Lower lobe of right lung (tissue), 2 donors: Measurements from ENCODE around the gene ATG10. TPM values are rescaled to one million over a fixed set of nuclear protein-coding genes. Genes with fewer than 3 reads are reported as not detected.
"Not testable (repeated sequence)": the region's sequence is repeated elsewhere in the genome, so short reads cannot be mapped to it uniquely, and the experiment has no call there.

Experiments
- ATAC-seq, 2 donors: fragments of 200-7000 bp; cut with Tn5 transposase; one replicate each; pipeline ENCODE4 v1.9.1; 2020 to 2022; ENCODE audit warnings: mild to moderate bottlenecking in 2 of 2, moderate library complexity in 2 of 2
- DNase-seq: peaks from one replicate; pipeline ENCODE4 v3.0.0-alpha.2; 2020
- H3K27ac ChIP-seq: fragments of 200-600 bp; one replicate; pipeline ENCODE4 v1.8.0; 2022
- H3K27me3 ChIP-seq: fragments of 200-600 bp; one replicate; pipeline ENCODE4 v1.8.0; 2022; ENCODE audit warnings: low read depth
- H3K36me3 ChIP-seq: fragments of 200-600 bp; one replicate; pipeline ENCODE4 v1.8.0; 2022; ENCODE audit warnings: mild to moderate bottlenecking
- H3K4me1 ChIP-seq: fragments of 200-600 bp; one replicate; pipeline ENCODE4 v1.8.0; 2022
- H3K4me3 ChIP-seq: fragments of 200-600 bp; one replicate; pipeline ENCODE4 v1.8.0; 2022; ENCODE audit warnings: mild to moderate bottlenecking
- H3K9me3 ChIP-seq: fragments of 200-600 bp; one replicate; pipeline ENCODE4 v1.8.0; 2022
- intact Hi-C: fragments of 100-400 bp; cut with DNase I; formaldehyde crosslinking; loops from one replicate; pipeline ENCODE4 v1.11.0; 2022
- total RNA-seq: library from RNA; stranded (reverse); fragmentation: NEBNext Ultra II Directional; extraction: Animal tissue kit (Norgen Biotek cat#: 25700); gene quantifications from one replicate; pipeline ENCODE4 v1.2.1, GENCODE V29; 2021
- TF ChIP-seq, protein P1 (sequence below): fragments of 200-600 bp; IDR thresholded peaks from one replicate; pipeline ENCODE4 v1.8.0; 2022; ENCODE audit warnings: antibody characterized with exemption, mild to moderate bottlenecking
- donor health status: DM: no; HTN: yes; CAD: no; lungs with severe emphysema.

ATG10 gene
- total RNA-seq, 1 donor from 2014 or later: 5.4 TPM

DNA sequence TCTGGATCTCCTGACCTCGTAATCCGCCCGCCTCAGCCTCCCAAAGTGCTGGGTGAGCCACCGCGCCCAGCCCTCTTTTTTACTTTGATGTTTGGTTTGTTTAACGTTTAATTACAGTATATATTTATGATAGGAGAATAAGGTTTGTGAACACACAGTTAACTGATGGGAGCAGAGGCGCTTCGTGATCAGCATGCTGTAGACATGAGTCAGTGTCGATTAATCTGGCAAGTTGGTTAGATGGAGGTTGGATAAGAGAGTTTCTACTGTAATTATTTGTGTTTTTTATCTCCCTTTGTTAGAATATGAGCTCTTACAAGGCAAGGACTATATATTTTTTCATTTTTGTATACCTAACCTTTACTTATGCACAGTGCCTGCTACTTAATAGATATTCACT is 14.3 kb downstream of the ATG10 start:
- no peak overlapping the region for H3K27ac ChIP-seq
- ATAC-seq (no peak), DNase-seq (no peak)
- TF ChIP-seq, protein P1, sequence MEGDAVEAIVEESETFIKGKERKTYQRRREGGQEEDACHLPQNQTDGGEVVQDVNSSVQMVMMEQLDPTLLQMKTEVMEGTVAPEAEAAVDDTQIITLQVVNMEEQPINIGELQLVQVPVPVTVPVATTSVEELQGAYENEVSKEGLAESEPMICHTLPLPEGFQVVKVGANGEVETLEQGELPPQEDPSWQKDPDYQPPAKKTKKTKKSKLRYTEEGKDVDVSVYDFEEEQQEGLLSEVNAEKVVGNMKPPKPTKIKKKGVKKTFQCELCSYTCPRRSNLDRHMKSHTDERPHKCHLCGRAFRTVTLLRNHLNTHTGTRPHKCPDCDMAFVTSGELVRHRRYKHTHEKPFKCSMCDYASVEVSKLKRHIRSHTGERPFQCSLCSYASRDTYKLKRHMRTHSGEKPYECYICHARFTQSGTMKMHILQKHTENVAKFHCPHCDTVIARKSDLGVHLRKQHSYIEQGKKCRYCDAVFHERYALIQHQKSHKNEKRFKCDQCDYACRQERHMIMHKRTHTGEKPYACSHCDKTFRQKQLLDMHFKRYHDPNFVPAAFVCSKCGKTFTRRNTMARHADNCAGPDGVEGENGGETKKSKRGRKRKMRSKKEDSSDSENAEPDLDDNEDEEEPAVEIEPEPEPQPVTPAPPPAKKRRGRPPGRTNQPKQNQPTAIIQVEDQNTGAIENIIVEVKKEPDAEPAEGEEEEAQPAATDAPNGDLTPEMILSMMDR: no peak
- peaks cover 4% of the 10 kb centered on the region for H3K36me3 ChIP-seq
- H3K27me3 ChIP-seq: no peaks in the 10 kb centered on the region
- no peaks in the 10 kb centered on the region for H3K9me3 ChIP-seq
- no peaks in the 10 kb centered on the region for H3K4me1 ChIP-seq
- intact Hi-C loops: no loop called here
- no peak overlapping the region for H3K4me3 ChIP-seq

DNA sequence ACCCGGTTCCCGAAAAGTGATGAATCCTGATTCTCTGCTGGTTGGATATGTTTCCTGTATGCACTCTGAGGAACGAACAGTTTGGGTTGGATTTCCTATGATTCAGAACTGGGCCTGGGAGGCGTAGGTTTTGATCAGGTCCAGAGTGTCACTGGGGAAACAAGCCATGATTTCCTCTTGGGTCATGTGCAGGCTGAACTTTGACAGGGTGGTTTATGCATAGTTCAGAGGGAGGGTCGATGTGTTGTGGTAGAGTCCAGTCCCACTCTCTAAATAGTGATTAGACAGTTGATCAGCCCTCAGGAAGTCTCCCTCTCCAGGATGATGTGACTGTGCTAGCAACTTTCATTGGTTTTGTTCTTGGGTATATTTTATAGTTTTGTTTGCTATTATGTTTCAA is 17.4 kb downstream of the ATG10 start:
- Histone ChIP-seq H3K36me3 (peaks cover 4% of the 10 kb centered on the region), H3K4me1 (no peaks in the 10 kb centered on the region), H3K9me3 (no peaks in the 10 kb centered on the region), H3K27me3 (no peaks in the 10 kb centered on the region), H3K4me3 (no peak overlapping the region), H3K27ac (no peak overlapping the region)
- TF ChIP-seq, protein P1: no peak
- ATAC-seq (no peak), DNase-seq (no peak)
- intact Hi-C loops: no loop called here

DNA sequence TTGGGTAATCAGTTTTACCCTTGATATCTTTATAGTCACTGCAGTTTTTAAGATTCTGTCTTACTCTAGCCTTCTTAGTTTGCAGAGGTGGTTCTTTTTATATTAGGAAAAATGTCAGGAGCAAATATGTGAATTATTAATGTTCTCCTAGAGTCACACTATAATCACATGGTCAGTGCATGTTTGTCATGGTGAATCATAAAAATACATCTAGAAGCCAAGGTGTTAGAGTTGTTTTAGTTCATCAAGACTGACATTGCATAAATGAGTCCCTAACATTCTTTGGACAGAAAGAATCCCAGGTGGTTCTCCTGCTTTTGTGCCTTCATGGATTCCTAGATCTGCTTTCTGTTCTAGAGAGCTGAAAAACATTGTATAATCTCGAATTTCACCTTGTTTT is 22.9 kb downstream of the ATG10 start:
- no peak for ATAC-seq

DNA sequence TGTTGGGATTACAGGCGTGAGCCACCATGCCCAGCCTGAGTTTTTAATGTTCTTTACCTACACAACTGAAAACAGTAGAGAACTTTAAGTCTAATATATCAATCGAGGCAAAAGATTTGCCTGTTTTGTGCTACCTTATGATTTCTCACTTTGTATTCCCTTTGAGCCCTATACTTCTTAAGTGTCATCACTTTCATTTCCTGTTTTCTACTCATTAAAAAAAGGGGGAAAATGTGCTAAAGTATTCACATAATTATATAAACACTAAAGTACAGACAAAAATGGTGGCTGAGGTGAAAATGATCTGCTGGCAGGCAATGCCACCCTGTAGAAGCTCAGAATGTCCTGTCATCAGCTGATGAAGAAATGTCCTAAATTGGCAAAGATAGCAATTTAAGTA is 23.6 kb downstream of the ATG10 start:
- H3K27ac ChIP-seq: no peak overlapping the region
- intact Hi-C loops: no loop called here
- no peak overlapping the region for H3K4me3 ChIP-seq
- no peaks in the 10 kb centered on the region for H3K4me1 ChIP-seq
- ATAC-seq: no peak
- TF ChIP-seq, protein P1: no peak
- no peaks in the 10 kb centered on the region for H3K27me3 ChIP-seq
- H3K36me3 ChIP-seq: no peaks in the 10 kb centered on the region
- no peak for DNase-seq
- H3K9me3 ChIP-seq: no peaks in the 10 kb centered on the region

More for the DNA sequence above, 22.9 kb downstream of the ATG10 start:
- Histone ChIP-seq H3K4me1 (no peaks in the 10 kb centered on the region), H3K36me3 (no peaks in the 10 kb centered on the region), H3K4me3 (no peak overlapping the region), H3K27me3 (no peaks in the 10 kb centered on the region), H3K9me3 (no peaks in the 10 kb centered on the region), H3K27ac (no peak overlapping the region)
- no peak for DNase-seq
- intact Hi-C loops: no loop called here
- TF ChIP-seq, protein P1: no peak

DNA sequence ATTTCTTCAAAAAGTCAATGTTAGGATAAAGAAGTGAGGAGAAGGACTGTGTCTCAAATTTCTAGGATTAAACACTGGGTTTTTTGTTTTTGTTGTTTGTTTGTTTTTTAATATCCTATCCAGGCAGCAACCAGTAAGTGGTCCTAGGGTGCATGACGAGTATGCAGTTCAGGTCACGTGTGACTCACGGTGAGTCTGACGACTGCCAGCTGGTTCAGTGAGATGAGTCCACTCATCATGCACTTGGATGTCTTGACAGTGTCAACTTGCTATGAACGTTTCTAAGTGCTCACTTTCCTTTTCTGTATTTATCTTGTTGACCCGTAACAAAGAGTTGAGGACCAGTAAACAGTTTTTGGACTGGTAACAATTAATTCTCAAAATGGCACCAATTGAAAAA is 32.7 kb downstream of the ATG10 start:
- no peaks in the 10 kb centered on the region for H3K36me3 ChIP-seq
- H3K27me3 ChIP-seq: no peaks in the 10 kb centered on the region
- H3K4me3 ChIP-seq: no peak overlapping the region
- ATAC-seq: no peak
- no peaks in the 10 kb centered on the region for H3K9me3 ChIP-seq
- intact Hi-C loops: no loop called here
- no peak overlapping the region for H3K27ac ChIP-seq
- no peak for DNase-seq
- TF ChIP-seq, protein P1: no peak
- no peaks in the 10 kb centered on the region for H3K4me1 ChIP-seq

DNA sequence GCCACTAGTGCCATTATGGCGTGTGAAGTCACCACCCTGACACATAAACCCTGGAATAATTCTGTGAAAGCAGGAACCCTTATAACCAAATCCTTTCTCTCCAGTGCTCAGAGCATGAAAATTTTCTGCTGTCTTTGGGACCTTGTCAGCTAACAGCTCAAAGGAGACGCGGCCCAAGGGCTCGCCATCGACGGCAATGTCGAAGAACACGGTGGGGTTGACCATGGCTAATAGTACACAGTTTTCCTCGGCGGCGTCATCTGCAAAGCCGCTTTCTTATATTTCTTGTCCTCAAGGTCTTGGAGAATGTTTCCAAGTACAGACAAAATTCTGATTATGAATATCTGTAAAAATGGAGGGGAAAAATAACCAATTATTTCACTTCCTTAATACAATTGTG is 38.0 kb downstream of the ATG10 start:
- DNase-seq, H3K4me3 ChIP-seq, ATAC-seq, H3K36me3 ChIP-seq, H3K4me1 ChIP-seq, H3K9me3 ChIP-seq, H3K27ac ChIP-seq, H3K27me3 ChIP-seq, intact Hi-C loops: not testable (repeated sequence)
